HG03159 (cell line): ENCODE results near the gene DMRT2.

Experiments used
- ATAC-seq: cut with Tn5 transposase; IDR thresholded peaks from one replicate; pipeline ENCODE4 v1.9.1; 2021; ENCODE audit warnings: mild to moderate bottlenecking, moderate library complexity; ENCODE audit not compliant: unreplicated experiment

DMRT2 gene

GRCh38 chr9:1050125-1050895 is at the start of gene DMRT2:
Gene DMRT2, plus strand, starts transcription at chr9:1050357. Its CDS starts 1,257 bp downstream, at chr9:1051614.
- peak; percentile 56 for ATAC-seq

- ATAC-seq, result no peak
Measured at GRCh38 chr9:1001838-1002237, 48.3 kb upstream of the DMRT2 start.

GRCh38 chr9:1002678-1003077 is 47.5 kb upstream of the DMRT2 start:
- ATAC-seq, result no peak

DNA sequence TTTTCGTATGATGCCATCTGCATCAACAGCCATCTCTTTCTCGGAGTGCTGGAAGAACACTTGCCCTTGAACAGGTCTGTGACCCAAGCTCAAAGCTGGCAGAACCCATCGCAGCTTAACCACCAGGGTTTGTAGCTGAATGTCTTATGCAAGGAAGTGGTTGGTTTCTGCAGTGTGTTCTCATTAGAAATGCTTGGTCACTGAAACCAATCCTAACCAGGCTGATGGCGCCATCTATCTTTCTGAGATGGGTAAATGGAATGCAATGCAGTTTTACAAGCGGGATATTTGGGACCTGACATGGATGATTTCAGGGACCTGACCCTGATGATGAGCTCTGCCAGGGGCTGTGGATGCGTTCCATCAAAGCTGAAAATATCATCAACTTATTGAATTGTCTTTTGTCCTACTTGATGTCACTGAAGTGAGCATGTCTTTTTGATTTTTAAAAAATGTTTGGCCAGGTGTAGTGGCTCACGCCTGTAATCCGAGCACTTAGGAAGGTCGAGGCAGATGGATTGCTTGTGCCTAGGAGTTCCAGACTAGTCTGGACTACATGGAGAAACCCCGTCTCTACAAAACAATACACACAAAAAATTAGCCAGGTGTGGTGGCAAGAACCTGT is 45.0 kb upstream of the DMRT2 start:
- peak; percentile 63 for ATAC-seq

DNA sequence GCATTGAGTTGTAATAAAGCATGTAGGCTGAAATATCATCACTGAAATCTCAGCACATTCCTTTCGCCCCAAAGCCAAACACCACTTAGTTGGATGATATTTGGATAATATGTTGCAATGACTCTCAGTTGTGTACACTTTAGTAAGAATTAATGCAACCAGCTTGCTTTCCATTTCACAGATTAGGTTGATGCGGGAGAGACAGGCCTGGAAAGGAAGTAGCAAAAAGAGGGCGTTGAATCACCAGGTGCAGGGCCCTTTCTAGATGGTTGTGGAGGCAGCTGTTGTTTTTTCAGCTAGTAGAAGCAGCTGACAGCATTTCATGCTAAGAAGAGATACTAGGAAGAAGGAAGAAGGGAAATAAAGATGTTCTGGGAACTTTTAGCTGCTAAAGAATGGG is 42.8 kb upstream of the DMRT2 start:
- no peak for ATAC-seq

- no peak for ATAC-seq
Measured at GRCh38 chr9:1008216-1008615, 41.9 kb upstream of the DMRT2 start.

GRCh38 chr9:1009101-1009707 is 41.0 kb upstream of the DMRT2 start:
- peak; percentile 95 for ATAC-seq

DNA sequence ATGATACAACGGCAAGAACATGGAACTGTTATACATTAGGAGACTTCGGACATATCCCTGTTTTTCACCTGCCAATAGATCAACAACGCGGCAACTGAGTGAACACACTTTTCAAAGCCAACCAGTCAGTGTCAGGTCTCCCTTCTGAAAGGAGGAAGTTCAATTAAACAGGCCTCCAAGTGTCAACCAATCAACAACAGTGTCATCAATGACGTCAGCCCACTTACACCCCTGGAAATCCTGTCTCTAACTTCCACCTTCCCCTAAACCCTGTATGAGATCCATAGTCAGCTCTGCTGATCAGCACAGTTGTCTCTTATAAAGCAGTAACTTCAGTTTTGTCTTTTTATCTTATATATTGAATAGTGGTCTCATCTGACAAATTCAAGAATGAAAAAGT is 37.1 kb upstream of the DMRT2 start:
- no peak for ATAC-seq

DNA sequence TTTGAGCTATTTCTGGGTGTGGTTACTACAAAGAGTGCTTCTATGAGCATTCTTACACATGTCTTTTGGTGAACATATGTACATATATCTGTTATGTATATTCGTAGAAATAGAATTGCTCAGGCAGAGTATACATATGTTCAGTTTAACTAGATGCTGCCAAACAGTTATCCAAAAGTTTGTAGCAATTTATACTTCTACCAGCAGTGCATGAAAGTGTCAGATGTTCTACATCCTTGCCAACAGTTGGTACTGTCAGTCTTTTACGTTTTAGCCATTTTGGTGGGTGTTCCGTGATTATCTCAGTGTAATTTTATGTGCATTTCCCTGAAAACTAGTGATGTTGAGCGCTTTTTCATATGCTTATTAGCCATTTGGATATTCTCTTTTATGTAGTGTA is 35.9 kb upstream of the DMRT2 start:
- ATAC-seq, result no peak

DNA sequence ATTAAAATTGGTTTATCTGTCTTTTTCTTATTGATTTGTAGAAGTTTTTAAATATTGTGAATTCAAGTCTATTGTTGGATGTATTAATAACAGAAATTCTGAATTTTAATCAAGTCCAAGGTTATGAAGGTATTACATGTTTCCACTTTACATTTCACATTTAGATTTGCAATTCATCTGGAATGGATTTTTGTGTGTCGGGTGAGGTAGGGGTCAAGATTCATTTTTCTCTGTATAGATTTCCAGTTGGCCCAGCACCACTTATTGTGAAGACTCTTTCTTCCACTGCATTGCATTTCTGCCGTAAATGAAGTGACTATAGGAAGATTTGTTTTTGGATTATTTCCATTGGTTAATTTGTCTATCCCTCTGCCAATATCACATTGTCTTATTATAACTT is 35.5 kb upstream of the DMRT2 start:
- ATAC-seq, result no peak

DNA sequence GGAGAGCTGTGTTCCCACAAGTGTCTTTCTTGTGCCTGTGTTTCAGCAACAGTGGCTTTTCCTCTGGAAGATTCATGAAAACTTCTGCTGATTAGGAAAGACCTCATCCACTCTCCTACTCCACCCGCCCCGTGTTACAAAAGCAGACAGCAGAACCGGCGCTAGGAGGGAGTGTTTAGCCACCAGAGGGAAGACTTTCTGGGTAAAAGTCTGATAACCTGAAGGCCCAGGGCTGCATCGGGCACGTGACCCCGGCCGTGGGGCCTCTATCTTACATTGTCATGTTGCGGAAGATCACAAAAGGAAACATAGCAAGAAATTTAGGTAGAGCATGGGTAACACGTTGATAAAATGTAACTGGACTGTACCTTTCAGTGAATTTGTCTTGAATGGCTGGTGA is 32.0 kb upstream of the DMRT2 start:
- no peak for ATAC-seq

DNA sequence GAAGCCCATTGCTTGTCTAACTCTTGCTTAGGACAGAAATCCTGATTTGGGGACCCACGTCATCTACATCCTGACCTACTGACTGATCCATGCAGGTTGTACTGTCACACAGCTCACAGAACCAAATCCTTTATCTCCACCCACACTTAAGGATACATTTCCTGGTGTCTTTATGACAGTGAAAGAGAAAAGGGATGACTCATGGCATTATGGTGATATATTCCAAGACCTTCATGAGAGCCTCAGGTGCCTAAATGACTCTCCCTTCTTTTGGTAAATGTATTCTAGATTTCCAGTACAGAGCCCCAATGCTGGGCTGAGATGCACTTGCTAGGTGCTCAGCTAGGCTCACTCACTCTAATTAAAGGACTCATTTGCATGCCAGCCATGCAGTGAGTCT is 26.0 kb upstream of the DMRT2 start:
- ATAC-seq, result no peak

DNA sequence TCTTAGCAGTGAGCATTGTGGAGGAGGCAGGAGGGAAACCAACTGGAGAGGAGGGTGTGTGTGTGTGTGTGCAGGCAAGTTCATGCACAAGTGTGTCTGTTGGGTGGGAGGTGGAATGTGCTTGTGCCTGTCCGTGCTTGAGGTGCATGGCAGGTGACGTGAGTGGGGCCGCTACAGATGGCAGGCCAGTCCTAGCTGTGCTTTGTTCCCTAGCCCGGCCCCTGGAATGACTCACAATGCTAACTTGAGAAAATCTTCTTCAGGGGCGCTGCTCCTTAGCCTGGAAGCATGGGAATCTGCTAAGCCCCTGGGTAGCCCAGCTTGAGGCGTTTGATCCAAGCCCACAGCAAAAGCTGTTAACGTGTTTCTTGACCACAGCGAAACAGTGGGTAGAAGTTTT is 25.0 kb upstream of the DMRT2 start:
- ATAC-seq, result no peak

DNA sequence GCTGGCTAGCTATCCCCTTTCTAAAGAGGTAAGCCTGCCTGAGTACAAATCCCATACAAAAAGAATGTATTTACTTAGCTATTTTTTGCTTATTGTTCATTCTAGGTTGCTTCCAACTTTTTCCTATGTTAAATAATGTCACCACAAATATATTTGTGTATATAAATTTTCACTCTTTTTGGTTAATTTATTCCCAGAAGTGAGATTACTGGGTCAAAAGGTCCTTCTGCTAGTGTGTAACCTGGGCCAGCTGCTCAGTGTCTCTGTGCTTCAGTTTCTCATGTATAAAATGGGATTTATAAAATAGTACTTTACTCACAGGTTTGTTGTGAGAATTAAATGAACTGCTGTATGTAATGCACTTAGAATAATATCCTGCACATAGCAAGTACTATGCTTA is 23.9 kb upstream of the DMRT2 start:
- ATAC-seq, result no peak

GRCh38 chr9:1028501-1029190 is 21.5 kb upstream of the DMRT2 start:
- ATAC-seq, result no peak

DNA sequence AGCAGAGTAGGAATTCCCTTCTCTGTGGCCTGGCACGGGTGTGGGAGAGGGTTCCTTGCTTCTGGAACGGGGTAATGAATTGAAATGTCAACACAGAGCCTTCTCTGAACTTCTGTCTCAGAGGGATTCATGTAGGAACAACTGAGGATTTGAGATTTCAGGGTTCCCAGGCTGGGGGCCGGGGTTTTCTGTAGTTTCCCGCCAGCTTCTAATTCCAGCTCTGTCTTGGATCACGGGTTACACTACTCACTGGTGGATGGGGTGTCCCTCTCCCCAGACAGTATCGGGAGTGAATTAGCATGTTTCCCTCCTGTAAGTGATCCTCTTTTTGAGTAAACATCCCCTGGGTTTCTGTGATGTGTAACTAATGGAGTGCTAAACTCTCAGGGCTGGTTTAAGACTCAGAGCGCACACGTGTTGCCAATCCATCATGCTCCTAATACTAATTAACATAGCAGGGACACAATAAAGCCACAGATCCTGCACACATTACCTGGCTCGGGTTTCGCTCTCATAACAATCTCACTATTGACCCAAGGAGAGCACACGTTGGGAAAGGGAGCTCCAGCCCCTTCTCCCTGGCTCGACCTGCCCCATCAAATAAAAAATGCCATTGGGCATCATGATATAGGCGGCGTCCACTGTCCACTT is 18.1 kb upstream of the DMRT2 start:
- ATAC-seq, result no peak

DNA sequence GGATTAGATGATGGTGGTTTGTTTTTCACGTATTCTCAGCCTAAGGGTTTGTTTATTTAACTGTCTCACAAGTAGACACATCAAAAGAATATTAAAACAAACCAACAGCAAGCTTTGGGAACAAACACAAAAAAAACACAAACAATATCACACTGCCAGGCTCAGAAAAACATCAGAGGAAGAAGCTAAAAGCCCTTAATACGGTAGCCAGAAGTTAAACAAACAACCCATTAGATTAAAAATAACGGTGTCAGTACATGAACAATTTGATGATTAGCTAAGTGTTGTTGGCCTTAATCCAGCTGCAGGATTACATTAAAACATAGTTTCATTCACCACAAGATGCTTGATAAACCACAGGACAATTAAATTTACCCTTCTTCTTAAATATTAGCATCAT is 15.9 kb upstream of the DMRT2 start:
- no peak for ATAC-seq

DNA sequence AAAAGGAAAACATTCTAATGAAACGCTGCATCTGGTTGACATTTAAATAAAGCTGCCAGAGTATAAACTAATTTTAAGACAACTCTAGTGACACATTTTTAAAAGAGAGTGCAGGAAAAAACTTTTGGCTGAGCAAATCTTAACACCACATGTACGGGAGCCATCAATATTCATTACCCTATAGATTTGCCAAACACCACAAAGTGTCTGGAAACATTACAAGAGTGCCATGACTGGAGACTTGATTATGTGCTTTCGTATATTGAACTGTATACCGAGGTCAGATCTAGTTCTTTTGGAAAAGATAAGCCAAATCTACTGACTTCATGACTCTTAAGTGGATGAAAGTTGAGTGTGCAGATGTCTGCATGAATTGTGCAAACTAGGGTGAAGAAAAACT is 10.6 kb upstream of the DMRT2 start:
- ATAC-seq, result no peak

DNA sequence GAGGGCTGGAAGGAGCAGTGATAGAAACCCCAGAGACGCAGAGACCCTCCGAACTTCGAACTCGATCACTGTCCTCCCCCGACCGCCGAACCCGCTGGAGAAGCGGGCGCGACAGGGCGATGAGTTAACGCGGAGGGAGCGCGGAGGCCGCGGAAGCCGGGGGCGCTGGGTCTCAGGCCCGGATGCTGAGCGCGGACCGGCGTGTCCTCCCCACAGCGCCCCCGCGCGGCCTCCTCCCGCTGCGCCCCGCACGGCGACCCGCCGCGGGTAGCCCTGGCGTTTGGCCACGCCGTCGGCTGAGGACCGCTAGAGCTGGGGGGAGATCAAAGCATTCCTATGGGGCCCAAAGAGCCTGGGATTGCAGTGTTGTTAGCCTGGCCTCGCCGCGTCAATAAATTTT is 7.7 kb upstream of the DMRT2 start:
- ATAC-seq, result no peak

GRCh38 chr9:1044643-1045042 is 5.5 kb upstream of the DMRT2 start:
- no peak for ATAC-seq
